Liver (tissue), 9 donors: Measurements from ENCODE around the gene FAT2. TPM values are rescaled to one million over a fixed set of nuclear protein-coding genes. Genes with fewer than 3 reads are reported as not detected.

ENCODE experiments used
- DNase-seq: peaks from one replicate; pipeline ENCODE4 v3.0.0-alpha.2; 2017; ENCODE audit warnings: low spot score
- H3K27ac ChIP-seq, 2 donors: one replicate each; pipeline ENCODE4 v1.7.0; 2013; ENCODE audit warnings: inconsistent platforms in 2 of 2, low read length in 2 of 2, control low read depth in 1 of 2, low read depth in 1 of 2, mild to moderate bottlenecking in 1 of 2
- H3K27me3 ChIP-seq, 4 donors: one replicate each; pipeline versions ENCODE4 v1.6.1 to v1.7.0; 2013; ENCODE audit warnings: low read length in 3 of 4, inconsistent platforms in 1 of 4, mild to moderate bottlenecking in 1 of 4, moderate library complexity in 1 of 4; ENCODE audit not compliant: control insufficient read depth in 4 of 4, insufficient read depth in 4 of 4
- H3K36me3 ChIP-seq, 4 donors: one replicate each; pipeline versions ENCODE4 v1.6.1 to v1.7.0; 2013; ENCODE audit warnings: low read length in 3 of 4, mild to moderate bottlenecking in 3 of 4, low read depth in 1 of 4, moderate library complexity in 1 of 4; ENCODE audit not compliant: control insufficient read depth in 4 of 4, insufficient read depth in 3 of 4
- H3K4me1 ChIP-seq, 4 donors: one replicate each; pipeline versions ENCODE4 v1.6.1 to v1.7.0; 2013; ENCODE audit warnings: low read length in 3 of 4, mild to moderate bottlenecking in 3 of 4, moderate library complexity in 1 of 4; ENCODE audit not compliant: control insufficient read depth in 4 of 4, insufficient read depth in 4 of 4
- H3K4me3 ChIP-seq, 3 donors: one replicate each; pipeline versions ENCODE4 v1.6.1 to v1.7.0; 2013; ENCODE audit warnings: low read length in 3 of 3, control low read depth in 1 of 3, low read depth in 1 of 3, mild to moderate bottlenecking in 1 of 3
- H3K9ac ChIP-seq, 2 donors: one replicate each; pipeline ENCODE4 v1.7.0; 2013; ENCODE audit warnings: low read length in 2 of 2, mild to moderate bottlenecking in 2 of 2, moderate library complexity in 2 of 2, control low read depth in 1 of 2, low read depth in 1 of 2
- H3K9me3 ChIP-seq, 4 donors: one replicate each; pipeline versions ENCODE4 v1.6.1 to v1.7.0; 2013; ENCODE audit warnings: low read length in 3 of 4; ENCODE audit not compliant: control insufficient read depth in 4 of 4
- CTCF ChIP-seq: fragments of 150-350 bp; IDR thresholded peaks from 2 replicates; pipeline ENCODE4 v1.5.1; 2017; ENCODE audit warnings: improper control_type of control experiment, low read depth, low read length; ENCODE audit not compliant: missing input control
- EGR1 ChIP-seq, 2 donors: IDR thresholded peaks; 2 replicates each; pipeline ENCODE4 v1.6.1; 2016 to 2018; ENCODE audit warnings: antibody characterized with exemption in 2 of 2, low read depth in 2 of 2
- FOXA1 ChIP-seq: IDR thresholded peaks from 2 replicates; pipeline ENCODE4 v1.6.1; 2016; ENCODE audit warnings: antibody characterized with exemption
- FOXA2 ChIP-seq: IDR thresholded peaks from 2 replicates; pipeline ENCODE4 v1.6.1; 2016; ENCODE audit warnings: antibody characterized with exemption
- GABPA ChIP-seq, 2 donors: IDR thresholded peaks in 1 of 2; conservative IDR thresholded peaks in 1 of 2; 2 replicates each; pipeline ENCODE4 v1.6.1; 2016; ENCODE audit warnings: antibody characterized with exemption in 2 of 2, mild to moderate bottlenecking in 1 of 2, moderate library complexity in 1 of 2
- HNF4A ChIP-seq, 2 donors: conservative IDR thresholded peaks; 2 replicates each; pipeline ENCODE4 v1.6.1; 2016; ENCODE audit warnings: antibody characterized with exemption in 2 of 2, mild to moderate bottlenecking in 2 of 2
- JUND ChIP-seq, 2 donors: IDR thresholded peaks; 2 replicates each; pipeline ENCODE4 v1.6.1; 2016; ENCODE audit warnings: antibody characterized with exemption in 2 of 2
- MAX ChIP-seq: IDR thresholded peaks from 2 replicates; pipeline ENCODE4 v1.6.1; 2016; ENCODE audit warnings: antibody characterized with exemption
- NR2F2 ChIP-seq: IDR thresholded peaks from 2 replicates; pipeline ENCODE4 v1.6.1; 2016; ENCODE audit warnings: antibody characterized with exemption
- RAD21 ChIP-seq, 2 donors: IDR thresholded peaks; 2 replicates each; pipeline ENCODE4 v1.6.1; 2016; ENCODE audit warnings: antibody characterized with exemption in 2 of 2, mild to moderate bottlenecking in 2 of 2
- RXRA ChIP-seq, 2 donors: IDR thresholded peaks; 2 replicates each; pipeline ENCODE4 v1.6.1; 2017 to 2018; ENCODE audit warnings: antibody characterized with exemption in 2 of 2, mild to moderate bottlenecking in 1 of 2
- SP1 ChIP-seq: IDR thresholded peaks from 2 replicates; pipeline ENCODE4 v1.6.1; 2018; ENCODE audit warnings: antibody characterized with exemption, mild to moderate bottlenecking
- YY1 ChIP-seq: IDR thresholded peaks from 2 replicates; pipeline ENCODE4 v1.6.1; 2016; ENCODE audit warnings: antibody characterized with exemption, mild to moderate bottlenecking
- ZBTB33 ChIP-seq: IDR thresholded peaks from 2 replicates; pipeline ENCODE4 v1.6.1; 2016; ENCODE audit warnings: antibody characterized with exemption
- WGBS: extraction: QIAGEN DNeasy Blood & Tissue Kit; methylation state at CpG from one replicate; pipeline ENCODE4 v1.1.7; 2013; 5-methylcytosine and 5-hydroxymethylcytosine counted together
- polyA plus RNA-seq, 2 donors: library from polyadenylated mRNA; stranded (reverse) in 1 of 2; unstranded in 1 of 2; fragments of 200-250 nt in 1 of 2; fragments of >200 nt in 1 of 2; fragmentation: Nextera tagmentation in 1 of 2; extraction: Ambion mirVana in 1 of 2; gene quantifications; one replicate each; pipeline versions ENCODE4 v1.2.1 to v1.2.3, GENCODE V29; 2013 to 2015
- total RNA-seq, 2 donors: library from RNA; depleted of rRNA; stranded (reverse); fragments of >200 nt; gene quantifications; one replicate each; pipeline ENCODE4 v1.2.3, GENCODE V29; 2014
- TF ChIP-seq, protein P1 (sequence below): IDR thresholded peaks from 2 replicates; pipeline ENCODE4 v1.6.1; 2016; ENCODE audit warnings: antibody characterized with exemption
- TF ChIP-seq, protein P2 (sequence below): IDR thresholded peaks from 2 replicates; pipeline ENCODE4 v1.6.1; 2016; ENCODE audit warnings: antibody characterized with exemption, mild to moderate bottlenecking
- donor health status: healthy.
- donor health status: healthy.
- donor health status: healthy.
- donor health status: healthy.
- donor health status: healthy.

Gene FAT2
- total and polyA plus RNA-seq, 4 donors: under 0.01 to 0.07 TPM; not detected in 2

- Histone ChIP-seq H3K9me3 (peaks cover 0 to 3% (median 0%) of the 10 kb centered on the region in 4 donors), H3K9ac (no peak overlapping the region), H3K4me3 (no peak overlapping the region), H3K27me3 (peaks cover 0 to 3% (median 1%) of the 10 kb centered on the region in 4 donors), H3K4me1 (no peaks in the 10 kb centered on the region), H3K27ac (no peak overlapping the region), H3K36me3 (no peaks in the 10 kb centered on the region)
- WGBS: 69% methylated on average over 6 of the region's 6 CpGs
- TF ChIP-seq NR2F2 (no peak), SP1 (no peak), JUND (IDR thresholded peaks at IDR 0.05) (no peak), RXRA (IDR thresholded peaks at IDR 0.05) (no peak), YY1 (no peak)
- TF ChIP-seq, protein P1, sequence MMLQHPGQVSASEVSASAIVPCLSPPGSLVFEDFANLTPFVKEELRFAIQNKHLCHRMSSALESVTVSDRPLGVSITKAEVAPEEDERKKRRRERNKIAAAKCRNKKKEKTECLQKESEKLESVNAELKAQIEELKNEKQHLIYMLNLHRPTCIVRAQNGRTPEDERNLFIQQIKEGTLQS: no peak
- DNase-seq: no peak
These were observed 28.8 kb upstream of the FAT2 start for GRCh38 chr5:151619812-151620460.

DNA sequence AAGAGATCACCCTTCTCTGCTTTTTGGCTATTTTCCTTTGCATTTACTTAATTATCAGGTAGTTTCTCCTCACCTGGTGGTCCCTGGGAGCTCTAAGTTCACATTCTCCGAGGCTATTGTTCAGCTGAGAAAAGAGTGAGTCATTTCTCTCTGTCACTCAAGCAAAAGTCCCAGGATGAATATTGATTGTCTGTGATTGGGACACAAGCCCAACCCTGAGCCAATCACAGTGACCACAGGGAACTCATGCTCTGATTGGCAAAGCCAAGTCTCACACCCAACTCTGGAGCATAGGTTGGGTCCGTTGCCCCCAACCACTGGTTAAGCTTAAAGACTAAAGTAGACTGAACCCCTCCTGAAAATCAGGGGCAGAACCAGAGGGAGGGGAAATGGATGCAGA lies 27.8 kb upstream of the FAT2 start:
- Histone ChIP-seq H3K4me1 (no peaks in the 10 kb centered on the region), H3K36me3 (no peaks in the 10 kb centered on the region), H3K9ac (no peak overlapping the region), H3K27ac (no peak overlapping the region), H3K27me3 (peaks cover 0 to 3% (median 1%) of the 10 kb centered on the region in 4 donors), H3K4me3 (no peak overlapping the region), H3K9me3 (peaks cover 0 to 3% (median 0%) of the 10 kb centered on the region in 4 donors)
- WGBS: 35% methylated on average over 2 of the region's 2 CpGs
- no peak for DNase-seq
- TF ChIP-seq FOXA1: no peak
- no peak for TF ChIP-seq HNF4A (conservative IDR thresholded peaks at IDR 0.05)
- TF ChIP-seq, protein P1: no peak

DNA sequence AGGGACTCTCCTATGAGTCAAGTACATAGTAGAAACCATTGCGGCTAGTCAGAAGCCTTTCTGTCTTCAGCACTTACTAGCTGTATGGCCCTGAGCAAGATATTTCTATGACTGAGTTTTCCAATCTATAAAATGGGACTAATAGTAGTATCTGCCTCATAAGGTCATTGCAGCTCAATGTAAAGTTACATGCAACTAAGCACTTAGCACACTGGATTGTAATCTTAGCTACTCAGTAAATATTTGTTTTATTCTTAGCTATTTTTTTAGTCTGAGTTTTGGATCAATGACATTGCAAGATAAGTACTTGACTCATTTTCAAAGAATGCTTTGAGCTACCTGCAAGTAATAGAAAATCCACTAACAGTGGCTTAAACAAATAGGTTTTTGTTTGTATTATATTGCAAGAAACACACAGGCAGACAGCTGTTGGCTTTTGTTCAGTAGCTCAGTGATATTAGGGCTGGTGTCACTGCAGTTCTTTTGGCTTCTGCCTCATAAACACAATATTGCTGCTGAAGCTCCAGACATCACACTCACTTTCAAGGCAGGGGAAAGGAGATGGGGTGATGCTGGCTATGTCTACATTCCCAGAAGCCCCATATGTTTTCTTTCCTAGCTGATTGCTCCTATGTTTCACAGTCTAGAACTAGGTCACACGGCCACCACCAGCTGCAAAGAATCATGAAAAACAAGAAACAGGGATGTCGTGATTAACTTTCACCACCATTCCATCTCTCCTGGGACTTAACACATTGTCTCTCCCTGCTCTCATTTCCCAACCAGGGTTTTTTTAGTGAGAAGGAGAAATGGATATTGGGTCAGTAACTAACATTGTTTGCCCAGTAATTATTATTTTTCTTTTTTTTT lies 26.9 kb upstream of the FAT2 start:
- 90% methylated on average over 3 of the region's 3 CpGs for WGBS
- Histone ChIP-seq H3K4me1 (no peaks in the 10 kb centered on the region), H3K27ac (no peak overlapping the region), H3K9me3 (peaks cover 0 to 3% (median 0%) of the 10 kb centered on the region in 4 donors), H3K9ac (no peak overlapping the region), H3K36me3 (no peaks in the 10 kb centered on the region), H3K4me3 (no peak overlapping the region), H3K27me3 (peaks cover 0 to 3% (median 1%) of the 10 kb centered on the region in 4 donors)
- no peak for DNase-seq
- TF ChIP-seq, protein P1: no peak
- TF ChIP-seq EGR1 (IDR thresholded peaks at IDR 0.05; ENCODE audit: low read depth in 2 of 2): no peak
- no peak for TF ChIP-seq CTCF
- TF ChIP-seq FOXA1: no peak
- no peak for TF ChIP-seq FOXA2
- TF ChIP-seq YY1: no peak
- no peak for TF ChIP-seq RAD21 (IDR thresholded peaks at IDR 0.05)
- TF ChIP-seq ZBTB33: no peak
- TF ChIP-seq, protein P2, sequence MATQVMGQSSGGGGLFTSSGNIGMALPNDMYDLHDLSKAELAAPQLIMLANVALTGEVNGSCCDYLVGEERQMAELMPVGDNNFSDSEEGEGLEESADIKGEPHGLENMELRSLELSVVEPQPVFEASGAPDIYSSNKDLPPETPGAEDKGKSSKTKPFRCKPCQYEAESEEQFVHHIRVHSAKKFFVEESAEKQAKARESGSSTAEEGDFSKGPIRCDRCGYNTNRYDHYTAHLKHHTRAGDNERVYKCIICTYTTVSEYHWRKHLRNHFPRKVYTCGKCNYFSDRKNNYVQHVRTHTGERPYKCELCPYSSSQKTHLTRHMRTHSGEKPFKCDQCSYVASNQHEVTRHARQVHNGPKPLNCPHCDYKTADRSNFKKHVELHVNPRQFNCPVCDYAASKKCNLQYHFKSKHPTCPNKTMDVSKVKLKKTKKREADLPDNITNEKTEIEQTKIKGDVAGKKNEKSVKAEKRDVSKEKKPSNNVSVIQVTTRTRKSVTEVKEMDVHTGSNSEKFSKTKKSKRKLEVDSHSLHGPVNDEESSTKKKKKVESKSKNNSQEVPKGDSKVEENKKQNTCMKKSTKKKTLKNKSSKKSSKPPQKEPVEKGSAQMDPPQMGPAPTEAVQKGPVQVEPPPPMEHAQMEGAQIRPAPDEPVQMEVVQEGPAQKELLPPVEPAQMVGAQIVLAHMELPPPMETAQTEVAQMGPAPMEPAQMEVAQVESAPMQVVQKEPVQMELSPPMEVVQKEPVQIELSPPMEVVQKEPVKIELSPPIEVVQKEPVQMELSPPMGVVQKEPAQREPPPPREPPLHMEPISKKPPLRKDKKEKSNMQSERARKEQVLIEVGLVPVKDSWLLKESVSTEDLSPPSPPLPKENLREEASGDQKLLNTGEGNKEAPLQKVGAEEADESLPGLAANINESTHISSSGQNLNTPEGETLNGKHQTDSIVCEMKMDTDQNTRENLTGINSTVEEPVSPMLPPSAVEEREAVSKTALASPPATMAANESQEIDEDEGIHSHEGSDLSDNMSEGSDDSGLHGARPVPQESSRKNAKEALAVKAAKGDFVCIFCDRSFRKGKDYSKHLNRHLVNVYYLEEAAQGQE: no peak
- TF ChIP-seq HNF4A (conservative IDR thresholded peaks at IDR 0.05): no peak
- TF ChIP-seq NR2F2: no peak
- TF ChIP-seq JUND (IDR thresholded peaks at IDR 0.05): no peak
- no peak for TF ChIP-seq MAX
- TF ChIP-seq GABPA (IDR thresholded peaks at IDR 0.05 in 1 of 2, conservative IDR thresholded peaks at IDR 0.05 in 1 of 2): no peak
- TF ChIP-seq RXRA (IDR thresholded peaks at IDR 0.05): no peak
- TF ChIP-seq SP1: no peak
